Glomerular endothelial cell (primary cell): ENCODE data around the gene KCNG2. TPM values are rescaled to one million over a fixed set of nuclear protein-coding genes. Genes with fewer than 3 reads are reported as not detected.

Experiments
- DNase-seq: peaks from one replicate; pipeline ENCODE4 v3.0.0-alpha.2; 2011; ENCODE audit warnings: low read depth, low spot score; ENCODE audit errors: extremely low read depth
- total RNA-seq: library from RNA; depleted of rRNA; stranded (reverse); fragments of >200 nt; gene quantifications from 2 replicates; pipeline ENCODE4 v1.2.3, GENCODE V29; 2015

KCNG2 gene
- total RNA-seq, 1 donor from 2014 or later = not detected

DNA sequence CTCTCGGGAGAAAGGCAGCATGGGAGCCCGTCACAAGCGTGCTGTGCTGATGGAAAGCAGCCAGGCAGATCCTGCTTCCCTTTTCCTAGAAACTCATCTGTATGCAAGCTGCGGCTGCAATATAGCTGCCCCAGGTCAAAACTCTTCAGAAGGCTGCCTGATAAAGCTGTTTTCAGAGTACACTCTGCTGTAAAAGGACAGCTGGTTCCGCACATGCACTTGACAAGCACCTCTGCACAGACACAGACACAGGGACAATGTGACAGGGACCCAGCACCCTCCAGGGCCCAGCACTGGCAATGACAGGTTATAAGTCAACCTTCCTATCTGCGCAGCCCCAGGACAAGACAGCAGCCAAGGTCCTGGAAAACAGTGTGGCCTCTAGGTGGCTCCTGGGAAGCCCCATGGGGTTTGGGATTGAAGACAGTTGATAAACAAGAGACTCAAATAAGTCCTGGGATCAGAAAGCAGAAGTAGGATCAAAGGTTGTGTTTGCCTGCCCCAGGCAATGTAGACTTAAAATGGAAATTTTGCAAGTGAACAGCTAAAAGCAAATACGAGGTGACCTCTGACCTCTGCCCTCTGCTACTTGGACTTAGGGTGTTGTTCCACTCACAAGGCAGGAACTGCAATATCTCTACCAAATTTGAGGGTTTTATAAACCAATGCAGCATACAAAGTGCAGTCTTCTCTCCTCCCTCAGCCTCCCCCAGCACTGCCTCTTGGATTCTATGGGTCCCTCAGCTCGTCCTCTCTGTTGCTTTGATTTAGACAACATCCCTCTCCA lies 136.8 kb downstream of the KCNG2 start:
- DNase-seq = no peak

DNA sequence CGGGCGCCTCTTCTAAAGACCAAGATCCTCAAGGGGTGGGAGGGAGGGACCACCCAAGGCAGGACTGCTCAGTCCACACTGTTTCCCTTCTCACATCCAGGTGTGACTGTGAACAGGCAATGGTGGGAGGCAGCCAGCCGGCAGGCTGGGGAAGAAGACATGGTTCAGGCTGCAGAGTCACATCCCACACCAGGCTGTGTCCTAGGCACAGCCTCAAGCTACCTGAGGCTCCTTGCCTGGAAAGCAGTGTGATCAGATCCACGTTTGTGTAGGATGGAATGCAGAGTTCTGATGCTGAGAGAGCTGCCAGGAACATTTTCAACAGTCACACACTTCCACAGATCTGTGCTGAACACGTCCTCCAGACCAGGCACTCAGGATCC lies 137.4 kb downstream of the KCNG2 start:
- DNase-seq = no peak

DNA sequence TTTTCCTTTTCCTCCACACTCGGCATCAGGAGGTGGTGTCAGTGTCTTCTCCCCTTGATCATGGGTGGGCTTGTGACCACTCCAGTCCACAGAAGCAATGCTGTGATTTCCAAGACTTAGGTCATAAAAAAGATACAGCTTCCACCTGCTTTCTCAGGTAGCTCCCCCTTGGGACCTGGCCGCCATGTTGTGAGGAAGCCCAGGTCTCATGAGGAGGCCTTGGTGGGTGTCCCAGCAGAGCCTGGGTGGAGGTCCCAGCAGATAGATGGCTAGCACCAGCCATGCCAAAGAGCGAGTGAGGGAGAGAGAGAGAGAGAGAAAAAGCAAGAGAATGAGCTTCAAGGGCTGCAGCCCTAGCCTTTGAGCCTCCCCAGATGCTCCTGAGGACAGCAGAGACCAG lies 137.8 kb downstream of the KCNG2 start:
- DNase-seq = no peak

DNA sequence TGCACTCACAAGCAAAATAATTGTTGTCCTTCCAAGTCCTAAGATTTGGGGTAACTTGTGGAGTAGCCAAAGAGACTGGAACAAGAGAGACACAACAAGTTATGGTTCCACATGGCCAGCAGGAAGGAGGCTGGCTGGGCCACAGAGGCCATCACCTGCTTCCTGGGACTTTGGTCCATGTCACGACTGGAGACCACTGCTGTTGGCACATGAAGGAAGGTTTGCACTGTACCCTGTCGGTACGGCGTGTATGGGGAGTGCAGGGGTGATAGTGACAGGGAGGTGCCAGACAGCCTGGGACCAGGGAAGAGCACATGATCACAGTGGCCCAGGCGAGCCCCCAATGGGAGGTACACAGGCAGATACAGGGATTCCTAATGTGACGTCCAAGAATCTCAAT lies 138.2 kb downstream of the KCNG2 start:
- no peak for DNase-seq

DNA sequence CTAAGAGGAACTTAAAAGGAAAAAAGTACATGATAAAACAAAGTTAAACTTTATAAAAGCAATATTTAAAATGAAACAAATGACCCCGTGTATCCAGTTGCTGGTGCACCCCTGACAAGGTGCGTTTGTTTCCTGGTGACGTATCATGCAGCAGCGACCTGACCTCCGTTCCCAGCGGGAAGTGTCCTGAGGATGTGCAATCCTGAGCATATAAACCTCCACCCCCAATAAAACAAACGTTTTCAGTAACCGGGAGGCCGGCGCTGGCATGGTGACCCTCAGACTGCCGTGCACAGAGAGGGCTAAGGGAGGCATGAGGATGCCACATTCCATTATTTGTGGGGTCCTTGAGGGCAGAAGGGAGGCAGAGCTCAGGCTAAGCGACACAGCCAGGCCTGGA lies 138.9 kb downstream of the KCNG2 start:
- no peak for DNase-seq

DNA sequence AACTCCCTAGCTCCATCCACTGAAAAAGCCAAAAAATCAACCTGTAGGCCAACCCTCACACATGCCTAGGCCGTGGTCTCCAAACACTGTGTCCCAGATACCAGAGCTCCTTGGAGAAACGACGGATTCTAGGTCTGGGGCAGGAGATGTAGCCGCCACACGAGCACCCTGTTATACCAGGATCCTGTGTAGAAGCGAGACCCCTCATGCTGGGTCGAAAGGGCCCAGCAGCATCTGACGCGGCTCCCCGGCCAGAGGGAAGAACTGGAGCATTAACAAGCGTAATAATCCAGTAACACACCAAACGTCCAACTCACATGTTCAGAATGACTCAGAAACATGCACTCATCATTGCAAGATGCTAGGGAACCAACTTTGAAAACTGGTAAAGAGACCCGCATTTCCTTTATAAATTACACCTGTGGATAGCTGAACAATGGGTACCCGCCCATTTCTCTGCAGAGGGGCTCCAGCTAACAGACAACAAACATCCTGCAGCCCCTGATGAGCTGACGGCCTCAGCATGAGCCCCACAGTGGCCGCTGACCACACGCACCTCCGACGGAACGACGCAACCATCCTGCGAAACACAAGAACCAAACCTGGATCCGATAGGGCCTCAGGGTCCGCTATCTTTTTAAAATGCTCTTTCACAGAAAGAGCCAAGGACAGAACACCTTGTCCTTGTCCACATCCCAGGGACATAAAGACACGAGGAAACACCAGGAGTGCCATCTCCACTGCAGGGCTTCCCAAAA lies 139.5 kb downstream of the KCNG2 start:
- no peak for DNase-seq

DNA sequence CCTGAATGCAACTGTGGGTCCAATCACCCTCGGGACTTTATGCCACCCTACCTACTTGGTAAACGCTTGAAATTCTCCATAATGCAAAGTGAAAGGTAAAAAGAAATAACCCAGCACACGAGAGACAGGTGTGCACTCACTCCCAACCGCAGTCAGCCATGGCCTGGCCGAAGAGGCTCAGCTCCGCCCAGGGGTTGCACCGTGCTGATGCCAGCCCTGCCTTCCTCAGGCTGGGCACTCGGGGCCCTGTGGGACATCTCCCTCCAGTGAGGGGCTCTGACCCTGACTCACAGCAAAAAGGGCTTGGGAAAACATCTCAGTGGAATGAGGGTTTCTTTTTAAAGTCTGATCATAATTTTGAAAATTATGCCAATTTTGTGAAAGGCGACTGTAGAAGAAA lies 140.5 kb downstream of the KCNG2 start:
- DNase-seq = no peak

DNA sequence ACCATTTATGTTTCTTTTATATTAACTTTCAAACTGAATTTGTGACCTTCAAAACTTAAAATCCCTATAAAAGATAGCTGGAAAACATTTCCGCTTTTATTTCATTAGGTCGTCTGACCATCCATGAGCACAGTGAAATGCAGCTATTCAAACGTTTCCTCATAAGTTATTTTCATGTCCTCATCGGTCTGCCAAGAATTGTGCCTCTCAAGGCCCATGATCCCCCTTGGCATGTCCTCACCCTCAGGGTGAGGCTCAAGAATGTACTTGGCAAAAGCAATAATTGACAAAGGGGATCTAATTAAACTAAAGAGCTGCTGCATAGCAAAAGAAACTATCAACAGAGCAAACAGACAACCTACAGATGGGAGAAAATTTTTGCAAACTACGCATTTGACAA lies 141.4 kb downstream of the KCNG2 start:
- no peak for DNase-seq

DNA sequence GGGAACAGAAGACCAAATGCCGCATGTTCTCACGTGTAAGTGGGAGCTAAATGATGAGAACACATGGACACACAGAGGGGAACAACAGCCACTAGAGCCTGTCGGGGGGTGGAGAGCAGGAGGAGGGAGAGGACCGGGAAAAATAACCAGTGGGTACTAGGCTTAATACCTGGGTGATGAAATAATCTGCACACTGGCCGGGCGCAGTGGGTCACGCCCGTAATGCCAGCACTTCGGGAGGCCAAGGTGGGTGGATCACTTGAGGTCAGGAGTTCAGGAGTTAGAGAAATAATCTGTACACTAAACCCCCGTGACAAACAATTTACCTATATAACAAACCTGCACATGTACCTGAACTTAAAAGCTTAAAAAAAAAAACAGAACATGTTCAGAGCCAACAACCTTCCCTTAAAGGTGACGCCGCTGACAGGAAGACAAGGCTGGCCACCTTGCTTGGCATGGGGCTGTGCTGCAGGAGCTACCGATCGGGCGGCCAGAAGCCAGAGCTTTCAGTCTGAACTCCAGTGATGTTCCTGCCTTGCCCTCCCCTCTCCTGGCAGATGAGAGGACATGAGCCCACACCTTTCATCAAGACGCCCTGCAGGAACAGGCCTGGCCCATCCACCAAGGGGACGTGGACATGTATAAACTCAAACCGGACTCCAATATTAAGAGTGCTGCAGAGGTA lies 142.5 kb downstream of the KCNG2 start:
- DNase-seq = no peak

DNA sequence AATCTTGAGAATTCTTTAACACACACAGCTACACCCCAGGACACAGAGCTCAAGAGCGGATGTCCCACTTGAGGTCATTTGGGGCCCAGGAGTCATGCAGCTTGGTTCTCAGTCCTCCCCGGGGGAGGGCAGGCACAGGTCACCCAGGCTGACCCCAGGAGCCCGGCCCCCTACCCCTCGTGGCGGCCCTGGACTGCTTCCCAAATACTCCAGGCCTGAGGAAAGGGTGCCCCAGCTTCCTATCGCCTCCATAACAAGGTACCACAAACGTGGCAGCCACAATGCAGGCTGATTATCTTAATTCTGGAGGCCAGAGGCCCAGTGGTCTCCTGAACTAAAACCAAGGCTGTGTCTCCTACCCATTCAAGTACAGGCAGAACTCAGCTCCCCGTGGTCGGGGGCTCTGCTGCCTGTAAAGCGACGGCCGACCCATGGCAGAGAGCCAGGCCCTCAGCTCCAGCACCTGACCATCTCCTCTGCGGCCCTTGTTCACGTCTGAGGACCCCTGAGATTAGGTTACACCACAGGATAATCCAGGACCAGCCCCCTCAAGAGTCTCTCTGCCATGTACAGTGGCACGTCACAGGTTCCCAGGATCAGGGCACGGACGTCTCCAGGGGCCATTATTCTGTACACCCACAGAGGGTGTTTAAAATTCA lies 143.2 kb downstream of the KCNG2 start:
- DNase-seq = no peak

DNA sequence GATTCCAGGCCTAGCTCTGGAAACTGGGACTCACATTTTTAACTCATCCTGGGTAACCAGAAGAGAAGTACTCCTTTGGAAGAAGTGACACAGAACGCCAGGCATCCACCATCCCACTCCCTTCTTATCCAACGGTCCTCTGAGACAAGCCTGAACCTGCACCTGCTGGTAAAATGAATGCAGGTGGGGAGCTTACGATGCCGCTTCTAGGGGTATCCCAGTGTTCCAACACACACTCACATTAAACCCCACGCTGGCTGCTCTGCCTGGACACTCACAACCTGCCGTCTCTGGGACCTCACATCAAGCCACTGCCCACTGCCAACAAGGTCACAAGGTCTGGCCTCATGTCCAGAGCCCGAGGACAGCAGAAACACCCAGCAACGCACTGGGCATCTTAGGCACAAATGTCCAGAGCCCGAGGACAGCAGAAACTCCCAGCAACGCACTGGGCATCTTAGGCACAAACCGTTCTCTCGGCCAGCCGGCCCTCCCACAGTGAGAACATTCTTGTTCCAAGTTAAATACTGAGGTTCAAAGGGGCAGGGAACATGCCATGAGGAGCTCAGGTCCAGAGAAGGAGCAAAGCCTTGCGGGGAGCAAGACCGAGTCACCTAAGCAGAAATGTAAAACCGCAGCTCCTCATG lies 143.9 kb downstream of the KCNG2 start:
- DNase-seq = no peak

DNA sequence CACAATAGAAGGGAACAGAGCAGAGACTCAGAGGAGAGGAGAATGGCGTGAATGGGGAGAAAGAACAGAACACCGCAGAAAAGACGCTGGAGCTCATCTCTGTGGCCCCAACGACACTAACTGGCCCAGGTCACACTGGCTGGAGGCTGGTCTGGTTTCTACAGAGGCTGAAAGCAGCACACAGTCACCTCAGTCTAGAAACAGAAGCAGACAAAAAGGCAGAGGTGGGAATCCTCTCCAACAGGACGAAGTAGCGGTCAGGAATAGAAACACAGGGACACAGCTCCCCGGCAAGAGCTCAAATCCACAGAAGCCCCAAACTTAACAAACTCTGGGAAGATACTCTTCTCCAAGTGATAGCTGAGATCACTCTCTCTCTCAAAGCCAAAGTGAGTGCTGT lies 144.5 kb downstream of the KCNG2 start:
- no peak for DNase-seq

DNA sequence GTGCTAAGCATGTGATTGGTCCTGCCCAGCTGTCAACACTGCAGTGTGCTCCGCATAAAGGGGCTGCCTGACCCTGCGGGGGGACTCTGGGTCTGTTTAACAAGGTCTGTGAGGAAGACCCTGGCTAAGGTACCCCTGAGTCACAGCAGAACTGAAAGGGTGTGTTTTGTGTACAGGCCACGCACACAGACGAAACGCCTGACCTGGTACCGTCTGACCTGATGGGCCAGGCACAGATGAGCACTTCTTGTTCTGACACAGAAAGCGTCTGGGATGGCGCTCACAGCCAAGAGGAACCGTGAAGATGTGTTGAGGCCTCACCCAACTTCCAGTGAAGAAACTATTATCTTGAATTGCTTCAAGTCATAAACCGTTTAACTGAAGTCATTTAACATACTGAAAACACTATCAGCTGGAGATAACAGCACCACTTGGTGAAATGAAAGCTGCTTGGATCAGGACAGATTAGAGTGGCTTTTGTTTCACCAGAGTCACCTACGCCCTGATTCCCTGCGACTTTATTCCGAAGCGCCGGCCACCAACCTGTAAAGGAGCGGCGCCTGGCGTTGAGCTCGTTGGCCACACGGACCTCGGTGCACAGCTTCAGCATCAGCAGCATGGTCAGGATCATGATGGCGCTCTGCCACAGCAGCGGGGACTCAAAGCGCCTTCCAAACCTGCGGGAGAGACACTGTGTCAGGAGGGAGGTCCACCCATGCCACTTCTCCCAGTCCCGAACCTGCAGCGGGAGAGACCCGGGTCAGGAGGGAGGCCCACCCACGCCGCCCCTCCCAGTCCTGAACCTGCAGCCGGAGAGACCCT lies 145.3 kb downstream of the KCNG2 start:
- DNase-seq = no peak

DNA sequence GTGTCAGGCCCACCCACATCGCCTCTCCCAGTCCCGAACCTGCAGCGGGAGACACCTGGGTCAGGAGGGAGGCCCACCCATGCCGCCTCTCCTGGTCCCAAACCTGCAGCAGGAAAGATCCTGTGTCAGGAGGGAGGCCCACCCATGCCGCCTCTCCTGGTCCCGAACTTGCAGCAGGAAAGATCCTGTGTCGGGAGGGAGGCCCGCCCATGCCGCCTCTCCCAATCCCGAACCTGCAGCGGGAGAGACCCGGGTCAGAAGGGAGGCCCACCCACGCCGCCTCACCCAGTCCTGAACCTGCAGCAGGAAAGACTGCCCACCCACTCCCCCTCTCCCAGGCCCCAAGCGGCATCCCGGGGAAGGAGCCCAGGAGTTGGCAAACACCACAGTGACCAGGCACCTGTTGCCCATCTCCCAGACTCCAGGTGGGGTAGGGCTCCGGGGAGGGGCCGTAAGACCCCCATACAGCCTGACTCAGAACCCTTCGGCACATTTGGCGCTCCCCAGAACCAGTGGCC lies 145.9 kb downstream of the KCNG2 start:
- no peak for DNase-seq

DNA sequence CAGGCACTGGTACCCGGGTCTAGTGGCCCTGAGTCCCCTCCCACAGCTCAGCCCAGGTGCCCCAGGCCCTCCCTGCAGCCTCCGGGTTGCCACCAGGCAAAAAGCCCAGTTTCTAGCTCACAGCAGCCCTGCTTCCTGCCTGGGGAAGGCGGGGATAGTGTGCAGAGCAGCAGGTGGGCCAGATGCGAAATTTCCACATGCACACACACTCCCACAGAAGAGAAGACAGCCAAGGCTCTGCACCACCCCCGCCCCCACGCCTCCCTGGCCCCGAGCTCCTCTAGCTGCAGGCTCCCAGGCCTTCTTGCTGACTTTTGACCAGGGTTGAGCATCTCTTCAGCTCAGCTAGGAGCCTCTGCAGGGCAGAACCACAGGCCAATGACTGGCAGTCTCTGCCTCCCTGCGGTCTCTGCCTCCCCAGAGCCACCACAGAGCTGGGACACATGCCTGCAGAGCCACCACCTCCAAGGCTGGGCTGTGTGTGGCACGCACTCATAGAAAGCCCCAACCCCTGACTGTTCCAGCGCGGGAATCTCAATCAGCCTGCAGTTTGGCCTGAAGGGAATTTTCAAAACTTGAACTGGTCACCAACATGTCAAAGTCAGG lies 146.5 kb downstream of the KCNG2 start:
- no peak for DNase-seq

DNA sequence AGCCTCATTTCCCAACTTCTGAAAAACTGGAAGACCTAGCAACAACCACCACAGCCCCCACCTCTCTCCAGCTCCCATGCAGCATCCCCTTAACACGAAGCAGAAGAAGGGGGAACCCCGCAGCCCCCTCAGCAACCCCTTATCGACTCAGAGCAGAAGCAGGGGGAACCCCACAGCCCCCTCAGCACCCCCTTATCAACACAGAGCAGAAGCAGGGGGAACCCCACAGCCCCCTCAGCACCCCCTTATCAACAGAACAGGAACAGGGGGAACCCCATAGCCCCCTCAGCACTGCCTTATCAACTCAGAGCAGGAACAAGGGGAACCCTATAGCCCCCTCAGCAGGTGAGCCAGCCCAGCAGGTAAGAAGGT lies 147.0 kb downstream of the KCNG2 start:
- no peak for DNase-seq

DNA sequence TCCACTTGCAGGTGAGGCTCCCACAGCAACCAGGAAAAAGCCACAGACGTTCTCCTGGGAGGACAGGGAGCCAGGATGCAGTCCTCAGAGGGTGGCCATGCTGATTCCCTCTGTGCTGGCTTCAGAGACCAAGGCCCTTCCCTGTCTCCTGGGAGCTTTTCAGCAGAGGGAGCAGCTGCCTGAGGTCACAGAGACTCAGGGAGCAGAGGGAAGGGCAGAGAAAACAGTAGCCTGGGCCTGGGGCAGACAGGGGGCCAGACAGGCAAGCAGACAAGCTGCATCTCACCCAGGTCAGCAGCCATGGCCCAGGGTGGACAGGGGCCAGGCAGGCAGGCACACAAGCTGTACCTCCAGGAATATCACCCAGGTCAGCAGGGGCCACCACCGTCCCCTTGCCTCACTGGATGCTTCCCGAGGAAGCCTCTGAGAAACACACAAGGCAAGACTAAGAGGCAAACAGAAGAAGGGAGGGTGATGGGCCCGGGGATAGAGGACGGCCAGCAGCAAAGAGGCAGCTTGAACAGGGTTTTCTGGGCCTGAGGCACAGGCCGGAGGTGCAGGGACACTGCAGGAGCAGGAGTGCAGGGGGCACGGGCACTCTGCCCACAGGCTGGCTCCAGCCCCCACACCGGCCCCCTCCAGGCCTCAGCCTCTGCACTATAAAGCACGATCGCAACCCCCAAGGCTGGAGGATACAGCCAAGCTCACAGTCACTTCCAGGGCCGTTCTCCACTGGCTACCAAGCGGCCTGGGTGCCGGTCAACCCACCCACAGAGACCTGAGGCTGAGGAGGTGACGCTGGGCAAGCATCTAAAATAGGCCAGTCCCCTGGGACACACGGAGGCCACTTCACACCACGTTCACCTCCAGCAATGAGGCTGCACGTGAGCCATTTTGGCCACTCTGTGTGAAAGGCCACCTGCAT lies 147.6 kb downstream of the KCNG2 start:
- DNase-seq = no peak

DNA sequence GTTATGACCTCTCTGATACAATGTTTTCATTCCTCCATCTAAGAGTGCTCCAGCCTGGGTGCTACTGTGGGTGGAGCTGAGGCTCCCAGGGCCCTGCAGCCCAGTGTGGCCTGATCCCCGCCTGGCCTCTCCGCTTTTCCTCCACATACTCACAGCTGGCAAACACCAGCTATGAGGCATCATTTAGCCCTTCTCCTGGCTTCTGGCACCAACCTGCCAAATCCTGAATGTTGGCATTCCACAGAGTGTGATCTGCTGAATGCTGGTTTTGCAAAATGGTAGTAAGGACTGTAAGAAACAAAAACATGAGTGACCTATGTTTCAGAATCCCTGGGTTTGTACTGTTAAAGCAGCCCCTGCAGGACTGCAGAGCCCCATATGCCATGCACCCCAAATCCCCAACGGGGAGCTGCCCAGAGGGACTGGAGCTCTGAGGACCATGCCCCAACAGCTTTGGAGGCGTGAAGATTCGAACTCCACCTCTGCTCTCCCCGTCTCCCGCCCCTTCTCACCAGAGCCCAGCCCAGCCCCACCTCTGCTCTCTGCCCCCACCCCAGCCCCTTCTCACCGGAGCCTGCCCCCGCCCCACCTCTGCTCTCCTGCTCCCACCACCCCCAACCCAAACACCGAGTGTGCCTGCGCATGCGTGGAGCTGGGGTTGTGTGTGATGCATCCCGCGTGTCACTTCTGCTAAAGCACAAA lies 149.5 kb downstream of the KCNG2 start:
- DNase-seq = no peak
